RWPE1 (cell line): ENCODE measurements around the gene POLR2E.
A peak's percentile ranks its signal among the peaks of the same experiment; 100 is the strongest.

Experiments
- CTCF ChIA-PET: fragments of 350-600 bp; sonication (Branson Sonifier 250); formaldehyde crosslinking; extraction: SDS; loops from one replicate; lab custom pipeline; 2021; lab: Yijun Ruan, JAX
- POLR2A ChIA-PET: fragments of 400-600 bp; formaldehyde crosslinking; extraction: SDS; loops from one replicate; lab custom pipeline; 2020; ENCODE audit warnings: antibody characterized with exemption; ENCODE audit not compliant: low non-redundant PET; lab: Yijun Ruan, JAX
- DNase-seq: peaks from one replicate; pipeline ENCODE4 v3.0.0; 2012; ENCODE audit warnings: low spot score
- H3K27ac ChIP-seq: fragments of 450-650 bp; 2 replicates; pipeline ENCODE4 v1.5.1; 2017
- CTCF ChIP-seq: fragments of 450-650 bp; conservative IDR thresholded peaks from 2 replicates; pipeline ENCODE4 v1.5.1; 2017; ENCODE audit warnings: low read depth, mild to moderate bottlenecking

Gene POLR2E

GRCh38 chr19:1089891-1090290, 5.3 kb downstream of the POLR2E start:
- POLR2A ChIA-PET: interaction anchor here (0.7 to 1.0 kb wide), 2 partner anchors 13 to 61 kb away, joined by 6 to 8 read pairs; no protein-coding TSS in a partner anchor
- DNase-seq: no peak
- CTCF ChIA-PET: interaction anchor here (0.9 kb wide), 1 partner anchor 24 kb away, joined by 6 read pairs; no protein-coding TSS in a partner anchor
- H3K27ac ChIP-seq: 0 out of 2 replicates have a peak overlapping the region, but pooled peaks have one; percentile 79
- TF ChIP-seq CTCF: no peak

GRCh38 chr19:1089126-1089771, 5.9 kb downstream of the POLR2E start:
- POLR2A ChIA-PET: no interaction called here
- no peak for DNase-seq
- CTCF ChIA-PET: no interaction called here
- peak overlapping the region; percentile 84 for H3K27ac ChIP-seq
- TF ChIP-seq CTCF: no peak

- ChIA-PET POLR2A (no interaction called here), CTCF (no interaction called here)
- H3K27ac ChIP-seq: peak overlapping the region; percentile 84
- no peak for TF ChIP-seq CTCF
- DNase-seq: no peak
Observed at GRCh38 chr19:1088416-1089010, 6.7 kb downstream of the POLR2E start.

GRCh38 chr19:1087813-1088415, 7.3 kb downstream of the POLR2E start:
- ChIA-PET CTCF (no interaction called here), POLR2A (no interaction called here)
- peak overlapping the region; percentile 84 for H3K27ac ChIP-seq
- TF ChIP-seq CTCF: no peak
- DNase-seq: no peak

GRCh38 chr19:1086613-1087012, 8.6 kb downstream of the POLR2E start:
- DNase-seq: no peak
- ChIA-PET POLR2A (interaction anchor here (0.6 kb wide), 1 partner anchor 24 kb away, joined by 3 read pairs; no protein-coding TSS in a partner anchor), CTCF (interaction anchor here (0.7 kb wide), 1 partner anchor 16 kb away, joined by 4 read pairs; no protein-coding TSS in a partner anchor)
- no peak for TF ChIP-seq CTCF
- peak overlapping the region; percentile 84 for H3K27ac ChIP-seq

GRCh38 chr19:1085676-1086442, 9.3 kb downstream of the POLR2E start:
- ChIA-PET POLR2A (no interaction called here), CTCF (interaction anchor here (0.6 to 0.7 kb wide), 3 partner anchors 14 to 44 kb away, joined by 3 to 5 read pairs (median 4); no protein-coding TSS in a partner anchor)
- no peak for TF ChIP-seq CTCF
- peak overlapping the region; percentile 84 for H3K27ac ChIP-seq
- DNase-seq: no peak
